HFFc6 (cell line): Measurements from ENCODE around the gene TSPAN1. TPM values are rescaled to one million over a fixed set of nuclear protein-coding genes. Genes with fewer than 3 reads are reported as not detected.

Experiments
- DNase-seq: peaks from one replicate; pipeline ENCODE4 v3.0.0-alpha.2; 2018
- H3K27ac Mint-ChIP-seq: 2 replicates; pipeline ENCODE4 v1.8.0; 2020; ENCODE audit warnings: mild to moderate bottlenecking, mixed read lengths
- H3K27me3 Mint-ChIP-seq: 2 replicates; pipeline ENCODE4 v1.8.0; 2021; ENCODE audit warnings: mild to moderate bottlenecking, moderate library complexity, mixed read lengths; ENCODE audit not compliant: insufficient read depth
- H3K36me3 Mint-ChIP-seq: 2 replicates; pipeline ENCODE4 v1.8.0; 2021; ENCODE audit warnings: low read depth, mixed read lengths
- H3K4me1 Mint-ChIP-seq: 2 replicates; pipeline ENCODE4 v1.8.0; 2020; ENCODE audit warnings: low read depth, mixed read lengths
- H3K4me3 Mint-ChIP-seq: 2 replicates; pipeline ENCODE4 v1.8.0; 2020; ENCODE audit warnings: mild to moderate bottlenecking, moderate library complexity, mixed read lengths
- H3K9me3 Mint-ChIP-seq: 2 replicates; pipeline ENCODE4 v1.8.0; 2020; ENCODE audit warnings: mild to moderate bottlenecking, mixed read lengths
- CTCF ChIP-seq: fragments of 200-600 bp; sonication (generic); IDR thresholded peaks from 2 replicates; pipeline ENCODE4 v1.5.0; 2021; ENCODE audit warnings: antibody characterized with exemption, mild to moderate bottlenecking
- total RNA-seq, 6 experiments: library from RNA; stranded (reverse); fragmentation: NEBNext Ultra II Directional; extraction: Animal tissue kit (Norgen Biotek cat#: 25700); gene quantifications; 2 replicates in 1 of 6; 3 replicates in 5 of 6; pipeline ENCODE4 v1.2.3, GENCODE V29; 2021

The TSPAN1 gene
- total RNA-seq, 6 experiments from 2014 or later = 0.80 to 1.9 (median 1.1) TPM

GRCh38 chr1:46191033-46191701, 16.3 kb downstream of the TSPAN1 start:
- DNase-seq = no peak
- Mint-ChIP-seq H3K4me3 (no peak overlapping the region), H3K36me3 (peaks cover 16% of the 10 kb centered on the region), H3K27me3 (no peaks in the 10 kb centered on the region), H3K27ac (no peak overlapping the region), H3K4me1 (0 out of 2 replicates have a peak, but pooled peaks cover 6% of the 10 kb centered on the region), H3K9me3 (no peaks in the 10 kb centered on the region)
- TF ChIP-seq CTCF = no peak

GRCh38 chr1:46192171-46192570, 17.3 kb downstream of the TSPAN1 start:
- Mint-ChIP-seq H3K4me3 (no peak overlapping the region), H3K4me1 (peaks cover 8% of the 10 kb centered on the region; the same call in 1 of the 2 replicates), H3K27ac (no peak overlapping the region), H3K27me3 (no peaks in the 10 kb centered on the region), H3K9me3 (no peaks in the 10 kb centered on the region), H3K36me3 (peaks cover 16% of the 10 kb centered on the region)
- TF ChIP-seq CTCF = no peak
- no peak for DNase-seq

- Mint-ChIP-seq H3K27ac (no peak overlapping the region), H3K27me3 (no peaks in the 10 kb centered on the region), H3K36me3 (peaks cover 8% of the 10 kb centered on the region), H3K4me3 (no peak overlapping the region), H3K4me1 (peaks cover 10% of the 10 kb centered on the region; the same call in 1 of the 2 replicates), H3K9me3 (no peaks in the 10 kb centered on the region)
- TF ChIP-seq CTCF = no peak
- no peak for DNase-seq
These were observed 18.4 kb downstream of the TSPAN1 start for GRCh38 chr1:46193285-46193684.

DNA sequence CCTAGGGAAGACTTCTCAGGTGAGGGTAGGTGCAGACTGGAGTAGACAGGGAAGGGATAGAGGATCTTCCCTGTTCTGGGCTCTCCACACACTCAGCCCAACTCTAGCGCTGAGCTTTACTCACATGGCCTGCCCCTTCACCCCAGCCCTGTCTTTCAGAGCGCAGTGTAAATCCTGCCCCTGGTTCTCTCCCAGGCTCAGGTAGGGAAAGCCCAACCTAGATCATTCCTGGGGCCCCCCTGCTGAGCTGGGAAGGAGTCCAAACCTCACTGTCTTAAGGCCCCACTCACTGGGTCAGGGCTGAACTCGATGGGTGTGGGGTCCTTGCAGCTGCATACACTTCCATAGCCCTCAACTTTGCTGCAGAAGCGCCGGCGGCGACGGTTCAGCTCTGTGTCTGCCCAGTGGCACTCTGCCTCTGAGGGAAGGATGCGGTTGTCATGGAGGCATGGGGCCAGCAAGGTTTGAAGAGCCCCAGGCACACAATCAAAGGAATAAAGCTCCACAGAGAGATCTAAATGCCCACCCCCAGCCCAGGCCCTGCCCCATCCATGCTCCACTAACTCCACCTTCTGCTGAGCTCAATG, 19.2 kb downstream of the TSPAN1 start:
- TF ChIP-seq CTCF = no peak

GRCh38 chr1:46194641-46195193, 19.8 kb downstream of the TSPAN1 start:
- H3K27me3 Mint-ChIP-seq = no peaks in the 10 kb centered on the region
- no peak overlapping the region for H3K27ac Mint-ChIP-seq
- DNase-seq = no peak
- no peak for TF ChIP-seq CTCF
- H3K36me3 Mint-ChIP-seq = 0 out of 2 replicates have a peak, but pooled peaks cover under 1% of the 10 kb centered on the region
- H3K9me3 Mint-ChIP-seq = no peaks in the 10 kb centered on the region
- no peak overlapping the region for H3K4me3 Mint-ChIP-seq
- H3K4me1 Mint-ChIP-seq = peaks cover 13% of the 10 kb centered on the region; the same call in 1 of the 2 replicates

More for the DNA sequence above, 19.2 kb downstream of the TSPAN1 start:
- no peaks in the 10 kb centered on the region for H3K9me3 Mint-ChIP-seq
- H3K27ac Mint-ChIP-seq = no peak overlapping the region
- DNase-seq = no peak
- peaks cover 7% of the 10 kb centered on the region; the same call in 1 of the 2 replicates for H3K4me1 Mint-ChIP-seq
- H3K27me3 Mint-ChIP-seq = no peaks in the 10 kb centered on the region
- H3K4me3 Mint-ChIP-seq = no peak overlapping the region
- peaks cover 6% of the 10 kb centered on the region; the same call in 1 of the 2 replicates for H3K36me3 Mint-ChIP-seq
